Measurements from ENCODE around the gene SLC25A47.

DNA sequence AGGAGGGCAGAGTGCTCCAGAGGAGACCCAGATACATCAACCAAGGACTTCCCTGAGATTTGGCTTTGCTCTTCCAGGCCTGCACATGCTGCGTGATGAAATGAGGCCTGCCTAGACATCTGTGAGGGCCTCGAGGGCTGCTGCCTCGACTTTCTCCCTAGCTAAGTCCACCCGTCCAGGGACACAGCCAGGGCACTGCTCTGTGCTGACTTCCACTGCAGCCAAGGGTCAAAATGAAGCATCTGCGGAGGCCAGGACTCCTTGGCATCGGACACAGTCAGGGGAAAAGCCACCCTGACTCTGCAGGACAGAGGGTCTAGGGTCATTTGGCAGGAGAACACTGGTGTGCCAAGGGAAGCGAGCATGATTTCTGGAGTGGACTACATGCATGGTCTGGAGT is 10.7 kb downstream of the SLC25A47 start:
- TF ChIP-seq SUZ12 (IDR thresholded peaks at IDR 0.05; ENCODE audit: extremely low read depth, insufficient read depth, insufficient read length) (no peak), ZNF274 (IDR thresholded peaks at IDR 0.05; ENCODE audit: low read depth, low read length) (no peak), YY1 (IDR thresholded peaks at IDR 0.05; ENCODE audit: insufficient read depth, insufficient read length) (no peak)

Measured in NT2/D1 (cell line).